Muscle of arm (tissue), 12 donors: ENCODE results near the gene OR2A5. TPM values are rescaled to one million over a fixed set of nuclear protein-coding genes. Genes with fewer than 3 reads are reported as not detected.
"Not testable (repeated sequence)": the region's sequence is repeated elsewhere in the genome, so short reads cannot be mapped to it uniquely, and the experiment has no call there.

Source experiments
- DNase-seq: peaks from one replicate; pipeline ENCODE4 v3.0.0-alpha.2; 2013
- polyA plus RNA-seq, 12 donors: library from polyadenylated mRNA; unstranded; fragments of 120-200 nt; gene quantifications; one replicate each; pipeline ENCODE4 v1.2.1, GENCODE V29; 2013; ENCODE audit not compliant: insufficient read length in 12 of 12

OR2A5 gene
- polyA plus RNA-seq, 12 donors, result 0.25 to 0.38 TPM; not detected in 10

DNA sequence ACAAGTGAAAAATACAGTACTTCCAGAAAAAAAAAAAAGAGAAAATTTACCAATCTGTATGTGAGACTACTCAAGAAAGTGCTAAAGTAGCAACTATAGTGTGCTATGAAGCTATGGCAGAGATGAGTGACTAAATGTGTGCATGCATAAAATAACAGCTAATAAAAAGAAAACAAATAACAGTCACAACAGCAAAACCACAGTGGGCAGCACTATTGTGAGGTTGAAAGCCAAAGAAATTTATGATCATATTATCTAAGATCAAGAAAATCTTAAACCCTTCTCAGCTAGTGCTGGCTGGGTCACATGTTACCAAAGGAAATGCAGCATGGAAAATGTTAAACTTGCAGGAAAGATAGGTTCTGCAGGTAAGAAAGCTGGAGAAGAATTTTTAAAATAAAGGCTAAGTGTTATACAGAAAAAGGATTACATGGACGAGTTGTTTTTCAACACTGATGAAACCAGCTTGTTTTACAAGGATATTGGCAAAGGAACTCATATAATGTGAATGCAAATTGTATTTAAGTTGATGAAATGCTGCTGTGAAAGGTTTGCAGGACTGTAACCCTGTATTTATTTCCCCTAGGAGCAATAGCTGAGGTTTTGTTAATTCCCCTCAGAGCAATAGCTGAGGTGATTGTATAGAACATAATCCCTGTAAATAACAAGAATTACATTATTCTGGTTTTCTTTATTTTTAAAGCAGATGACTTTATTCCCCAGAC lies 15.6 kb upstream of the OR2A5 start:
- no peak for DNase-seq

DNA sequence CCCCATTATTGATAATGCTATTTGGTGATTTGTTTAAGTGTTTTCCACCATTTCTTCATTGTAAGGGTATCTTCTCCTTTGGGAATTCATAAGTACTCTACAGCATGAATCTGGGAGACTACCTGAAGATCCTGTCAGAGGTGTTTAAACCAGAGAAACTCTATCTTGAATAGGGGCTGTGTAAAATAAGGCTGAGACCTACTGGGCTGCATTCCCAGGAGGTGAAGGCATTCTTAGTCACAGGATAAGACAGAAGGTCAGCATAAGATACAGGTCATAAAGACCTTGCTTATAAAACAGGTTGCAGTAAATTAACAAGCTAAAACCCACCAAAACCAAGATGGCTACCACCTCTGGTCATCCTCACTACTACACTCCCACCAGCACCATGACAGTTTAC lies 13.4 kb upstream of the OR2A5 start:
- DNase-seq, result no peak

DNA sequence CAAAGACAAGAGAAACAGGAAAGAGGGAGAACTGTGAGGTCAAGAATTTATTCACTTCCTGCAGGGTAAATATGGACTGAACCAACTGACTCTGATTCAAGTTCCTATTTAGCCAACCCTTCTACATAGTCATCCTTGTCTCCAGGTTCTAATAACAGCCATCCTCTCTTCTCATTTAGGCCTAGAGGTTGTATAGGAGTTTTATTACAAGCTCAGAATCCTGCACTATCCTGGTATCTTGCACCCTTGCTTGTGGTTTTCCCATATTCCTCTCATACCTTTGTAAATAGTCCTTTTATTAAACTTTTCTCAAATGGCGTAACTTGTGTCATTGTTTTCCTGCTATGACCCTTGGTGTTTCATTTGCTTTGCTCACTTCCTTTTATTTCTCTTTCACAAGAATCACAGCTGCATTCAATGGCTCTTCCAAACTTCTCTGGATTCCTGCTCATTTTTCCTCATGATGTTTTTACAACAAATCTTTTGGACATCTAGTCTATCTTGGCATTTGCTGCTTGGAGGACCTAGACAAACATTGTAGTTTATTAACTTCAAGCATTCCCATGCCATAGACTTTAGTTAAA lies 12.4 kb upstream of the OR2A5 start:
- no peak for DNase-seq

DNA sequence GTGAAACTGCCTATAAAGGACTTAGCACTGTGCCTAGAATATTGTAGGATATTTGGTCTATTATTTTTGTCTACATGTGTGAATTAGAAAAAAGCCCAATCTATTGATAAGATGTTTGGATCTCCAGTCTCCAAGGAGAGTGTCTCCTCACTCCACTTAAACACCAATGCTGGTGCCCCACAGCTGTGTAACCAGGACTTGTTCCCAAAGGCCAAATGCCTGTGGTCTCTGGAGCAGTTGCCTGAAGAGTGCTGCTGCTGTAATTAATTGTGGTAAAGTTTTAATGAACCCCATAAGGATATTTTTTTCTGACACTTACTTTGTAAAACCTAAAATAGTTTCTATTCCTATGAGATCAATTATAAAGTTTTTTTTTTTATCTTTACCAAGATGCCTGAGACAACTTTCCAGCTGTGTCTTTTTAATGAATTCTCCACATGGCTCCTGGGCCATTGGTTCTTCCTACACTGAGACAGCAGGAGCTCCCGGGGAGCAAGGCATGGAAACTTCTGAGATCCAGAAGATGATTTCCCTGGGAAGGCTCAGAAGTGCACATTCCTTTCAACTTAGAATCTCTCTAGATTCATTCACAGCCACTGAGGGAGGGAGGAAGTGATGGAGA lies 11.2 kb upstream of the OR2A5 start:
- no peak for DNase-seq

DNA sequence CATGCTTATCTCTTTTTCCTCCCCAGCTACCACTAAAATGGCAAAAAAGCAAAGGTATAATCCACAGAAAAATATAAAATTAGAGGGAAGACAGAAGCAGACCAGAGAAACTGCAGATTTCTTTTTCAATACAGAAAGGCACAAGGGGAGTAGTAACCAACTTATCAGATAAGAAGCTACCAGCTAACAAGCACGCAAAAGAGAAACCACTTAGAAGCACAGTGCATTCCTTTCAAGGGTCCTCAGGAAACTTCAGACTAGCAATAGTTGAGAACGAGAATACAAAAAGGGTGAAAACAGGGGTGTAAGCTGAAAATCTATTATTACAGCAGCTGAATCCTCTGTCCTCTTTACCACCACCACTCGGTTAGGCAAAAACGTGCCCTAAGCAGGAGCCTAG lies 9.9 kb upstream of the OR2A5 start:
- DNase-seq, result no peak

DNA sequence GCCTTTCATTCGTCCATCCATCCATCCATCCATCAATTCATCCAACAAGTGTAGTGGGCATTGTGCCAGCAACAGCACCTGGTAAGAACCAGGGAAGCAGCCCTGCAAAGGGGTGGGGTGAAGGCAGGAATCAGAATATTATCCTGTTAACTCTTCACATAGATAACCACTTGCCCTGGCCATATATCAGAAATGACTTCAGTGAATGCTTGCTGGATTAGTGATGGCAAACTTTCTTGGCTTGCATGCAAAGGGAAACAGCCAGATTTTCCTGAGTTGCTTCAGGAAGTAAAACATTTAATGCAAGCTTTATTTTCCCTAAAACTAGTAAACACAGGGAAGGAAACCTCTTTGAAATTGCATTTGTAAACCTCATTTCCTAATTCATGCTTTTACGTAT lies 743 bp downstream of the OR2A5 start:
- DNase-seq, result no peak

DNA sequence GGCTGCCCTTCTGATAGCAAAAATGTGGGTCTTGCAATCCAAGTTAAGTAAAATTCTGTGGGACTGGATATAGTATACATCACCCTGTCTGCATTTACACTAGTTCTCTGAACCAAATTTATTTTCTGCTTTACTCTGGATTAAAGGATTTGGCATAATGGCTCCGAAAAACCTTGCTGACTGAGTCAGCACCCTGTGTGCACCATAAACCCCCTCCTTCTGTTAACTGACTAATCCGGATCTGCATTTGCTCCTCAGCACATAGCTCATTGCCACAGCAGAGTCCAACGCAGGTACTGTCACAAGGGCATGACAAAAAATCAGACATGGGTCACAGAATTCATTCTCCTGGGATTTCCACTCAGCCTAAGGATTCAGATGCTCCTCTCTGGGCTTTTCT lies 1.3 kb downstream of the OR2A5 start:
- no peak for DNase-seq

DNA sequence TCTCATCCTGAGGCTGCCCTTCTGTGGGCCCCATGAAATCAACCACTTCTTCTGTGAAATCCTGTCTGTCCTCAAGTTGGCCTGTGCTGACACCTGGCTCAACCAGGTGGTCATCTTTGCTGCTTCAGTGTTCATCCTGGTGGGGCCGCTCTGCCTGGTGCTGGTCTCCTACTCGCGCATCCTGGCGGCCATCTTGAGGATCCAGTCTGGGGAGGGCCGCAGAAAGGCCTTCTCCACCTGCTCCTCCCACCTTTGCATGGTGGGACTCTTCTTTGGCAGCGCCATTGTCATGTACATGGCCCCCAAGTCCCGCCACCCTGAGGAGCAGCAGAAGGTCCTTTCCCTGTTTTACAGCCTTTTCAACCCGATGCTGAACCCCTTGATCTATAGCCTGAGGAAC lies 2.1 kb downstream of the OR2A5 start:
- not testable (repeated sequence) for DNase-seq

DNA sequence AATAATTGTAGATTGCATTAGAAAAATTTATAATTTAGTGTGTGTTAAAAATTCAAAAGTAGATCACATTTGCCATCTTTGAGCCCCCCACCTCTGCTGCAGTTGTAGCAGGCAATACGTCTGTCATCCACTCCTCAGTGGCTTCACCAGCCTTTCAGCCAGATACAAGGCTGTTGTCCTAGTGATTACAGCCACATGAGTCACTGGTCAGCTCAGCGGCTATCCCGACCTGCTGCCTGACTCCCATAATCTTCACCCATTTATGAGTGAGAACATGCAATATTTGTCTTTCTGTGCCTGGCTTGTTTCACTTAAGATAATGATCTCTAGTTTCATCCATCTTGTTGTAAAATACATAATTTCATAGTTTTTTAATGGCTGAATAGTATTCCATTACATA lies 9.2 kb downstream of the OR2A5 start:
- no peak for DNase-seq

DNA sequence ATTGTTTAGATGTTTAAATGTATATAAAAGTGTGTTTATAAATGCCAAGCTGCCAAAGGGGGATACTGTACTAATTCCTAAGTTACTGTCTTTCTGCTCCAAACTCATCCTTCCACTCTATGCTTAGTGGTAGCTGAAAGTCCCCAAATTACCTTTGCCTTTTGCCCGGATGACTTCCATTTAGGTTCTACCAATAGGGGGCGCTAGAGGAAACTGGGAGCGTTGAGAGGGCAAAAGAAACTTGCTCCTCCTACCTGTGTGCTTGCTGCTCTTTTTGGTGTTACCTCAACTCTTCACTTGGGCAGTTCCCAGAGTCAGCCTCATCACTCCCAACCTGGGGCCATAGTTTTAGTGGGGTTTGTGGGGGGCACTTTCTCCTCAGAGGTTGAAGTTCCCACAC lies 15.0 kb downstream of the OR2A5 start:
- no peak for DNase-seq

DNA sequence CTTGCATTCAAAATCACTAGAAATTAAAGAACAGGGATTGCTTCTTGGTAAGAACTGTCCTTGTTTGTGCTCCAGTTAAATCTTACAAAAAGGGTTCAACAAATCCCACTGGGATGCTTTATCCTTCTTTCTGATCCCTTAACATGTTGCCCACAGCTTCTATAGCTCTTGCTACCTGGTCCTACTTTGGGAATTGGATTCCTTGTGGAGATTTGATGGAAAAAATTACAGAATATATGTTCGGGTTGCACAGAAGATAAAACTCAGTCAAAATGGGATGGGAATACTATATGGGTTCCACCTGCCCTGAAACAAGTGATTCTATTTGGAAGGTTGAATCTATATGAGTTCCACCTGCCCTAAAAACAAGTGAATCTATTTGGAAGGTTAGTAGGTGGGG lies 20.8 kb downstream of the OR2A5 start, which contains the start of gene OR2A25:
Gene OR2A25, plus strand, starts transcription at position 301 of the 400 bp plus-strand sequence. CDS start 4,409 bp downstream, outside the sequence.
- DNase-seq, result no peak

DNA sequence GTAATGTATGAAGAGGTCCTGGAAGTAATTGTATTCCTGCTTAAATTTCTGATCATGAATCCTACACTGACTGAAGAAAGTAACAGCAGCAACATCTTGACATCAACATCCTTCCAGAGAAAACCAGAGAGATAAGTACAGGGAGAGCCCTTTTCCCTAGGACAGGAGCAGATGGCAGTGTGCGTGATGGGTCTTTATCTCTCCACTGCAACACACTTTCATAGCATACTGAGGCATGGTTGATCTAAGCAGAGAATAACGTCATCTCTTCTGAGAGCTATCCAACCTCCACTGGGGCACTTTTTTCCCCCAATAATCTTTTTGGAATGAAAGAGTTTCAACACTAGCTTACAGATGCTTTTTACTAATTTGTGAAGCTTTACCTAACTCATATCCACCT lies 21.2 kb downstream of the OR2A5 start:
- no peak for DNase-seq

DNA sequence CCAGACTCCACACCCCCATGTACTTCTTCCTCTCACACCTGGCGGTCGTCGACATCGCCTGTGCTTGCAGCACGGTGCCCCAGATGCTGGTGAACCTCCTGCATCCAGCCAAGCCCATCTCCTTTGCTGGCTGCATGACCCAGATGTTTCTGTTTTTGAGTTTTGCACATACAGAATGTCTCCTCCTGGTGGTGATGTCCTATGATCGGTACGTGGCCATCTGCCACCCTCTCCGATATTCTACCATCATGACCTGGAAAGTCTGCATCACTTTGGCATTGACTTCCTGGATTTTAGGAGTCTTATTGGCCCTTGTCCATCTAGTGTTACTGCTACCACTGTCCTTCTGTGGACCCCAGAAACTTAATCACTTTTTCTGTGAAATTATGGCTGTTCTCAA lies 25.6 kb downstream of the OR2A5 start:
- DNase-seq, result no peak

DNA sequence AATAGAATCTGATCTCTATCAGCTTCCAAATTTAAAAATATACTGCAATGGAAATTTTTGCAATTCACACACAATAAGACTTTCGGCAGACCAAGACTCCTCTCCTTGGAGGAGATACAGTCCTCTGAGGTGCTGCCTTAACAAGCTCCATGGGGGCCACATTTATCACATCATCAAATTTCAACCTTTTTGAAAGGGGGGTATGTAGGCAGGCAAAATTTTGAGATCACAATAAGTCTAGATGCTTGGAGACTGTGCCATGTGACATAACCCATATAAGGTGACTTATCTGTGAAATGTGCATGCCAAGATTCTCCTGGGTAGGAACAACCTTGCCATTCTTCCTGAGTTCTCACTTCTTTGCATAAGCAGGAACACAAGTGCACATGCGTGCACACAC lies 37.2 kb downstream of the OR2A5 start, which contains the start of gene OR2A12:
Gene OR2A12, plus strand, starts transcription at position 301 of the 400 bp plus-strand sequence. CDS start 8,830 bp downstream, outside the sequence.
- no peak for DNase-seq

DNA sequence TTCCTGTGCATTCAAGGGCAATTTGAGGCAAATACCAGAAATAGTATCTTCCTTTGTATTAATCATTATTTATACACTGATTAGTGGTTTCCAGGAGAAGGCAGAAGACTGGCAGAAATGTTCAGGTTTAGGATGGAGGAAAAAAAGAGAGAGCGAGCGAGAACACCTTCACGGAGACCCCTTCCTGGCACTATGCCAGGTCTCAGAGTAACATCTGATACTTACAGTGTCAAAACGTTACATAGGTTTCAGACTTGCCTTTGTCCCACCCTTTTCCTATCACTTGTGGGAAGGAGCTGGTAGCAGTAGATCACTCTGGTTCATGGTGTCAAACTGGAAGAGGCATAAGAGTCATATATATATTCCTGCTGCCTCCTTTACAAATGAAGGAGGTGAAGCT lies 38.0 kb downstream of the OR2A5 start:
- no peak for DNase-seq

DNA sequence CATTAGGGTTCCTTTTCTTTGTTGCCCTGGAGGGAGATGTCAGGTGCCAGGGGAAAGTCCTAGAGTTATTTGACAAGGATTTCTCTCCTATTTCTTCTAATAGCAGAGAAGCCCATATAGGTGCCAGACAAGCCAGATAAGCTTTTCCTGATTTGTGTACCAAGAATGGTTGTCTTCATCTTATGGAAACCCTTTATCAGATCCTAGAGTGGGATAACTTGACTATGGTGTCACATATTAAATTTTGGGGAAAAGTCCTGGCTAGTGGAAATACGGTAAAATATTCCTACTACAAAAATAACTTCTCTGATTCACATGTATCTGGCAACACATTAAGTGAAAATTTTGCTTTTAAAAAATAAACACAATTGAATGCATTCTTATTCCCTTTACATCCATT lies 38.5 kb downstream of the OR2A5 start:
- DNase-seq, result no peak

DNA sequence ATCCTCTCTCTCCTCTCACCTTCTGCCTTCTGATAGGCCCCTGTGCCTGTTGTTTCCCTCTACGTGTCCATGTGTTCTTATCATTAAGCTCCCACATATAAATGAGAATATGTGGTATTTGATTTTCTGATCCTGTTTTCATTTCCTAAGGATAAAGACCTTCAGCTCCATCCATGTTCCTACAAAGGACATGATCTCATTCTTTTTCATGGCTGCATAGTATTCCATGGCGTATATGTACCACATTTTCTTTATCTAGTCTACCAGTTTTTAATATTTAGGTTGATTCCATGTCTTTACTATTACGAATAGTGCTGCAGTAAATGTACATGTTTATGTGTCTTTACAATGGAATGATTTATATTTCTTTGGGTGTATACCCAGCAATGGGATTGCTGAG lies 41.9 kb downstream of the OR2A5 start:
- DNase-seq, result no peak

DNA sequence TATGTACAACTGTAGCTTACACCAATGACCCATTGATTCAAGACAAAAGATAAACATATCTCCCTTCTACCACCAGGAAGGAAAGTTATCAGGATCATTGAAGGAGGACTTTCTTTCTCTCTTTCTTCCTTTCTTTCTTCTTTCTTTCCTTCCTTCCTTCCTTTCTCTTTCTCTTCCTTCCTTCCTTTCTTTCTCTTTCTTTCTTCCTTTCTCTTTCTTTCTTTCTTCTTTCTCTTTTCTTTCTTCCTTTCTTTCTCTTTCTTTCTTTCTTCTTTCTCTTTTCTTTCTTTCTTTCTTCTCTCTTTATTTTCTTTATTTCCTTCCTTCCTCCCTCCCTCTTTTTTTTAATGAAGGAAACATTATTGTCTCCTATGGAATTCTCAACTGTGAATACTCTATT lies 50.0 kb downstream of the OR2A5 start:
- DNase-seq, result no peak

DNA sequence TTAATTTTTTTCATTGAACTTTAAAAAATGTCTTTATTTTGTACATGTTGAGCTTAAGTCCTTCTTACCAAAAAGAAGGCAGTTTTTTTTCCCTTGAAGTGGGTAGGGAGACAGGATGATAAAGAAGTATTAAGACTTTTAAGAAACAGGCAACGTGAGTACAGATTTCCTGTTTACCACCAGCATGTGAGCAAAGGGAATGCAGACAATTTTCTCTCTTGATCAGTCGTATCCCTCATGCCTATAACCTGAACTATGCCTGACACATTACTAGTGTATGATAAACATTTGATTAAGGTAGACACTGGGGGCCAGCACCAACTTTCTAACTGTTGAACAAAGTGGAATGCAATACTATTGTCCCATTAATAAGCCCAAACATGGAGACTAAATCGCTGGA lies 51.9 kb downstream of the OR2A5 start:
- DNase-seq, result no peak

DNA sequence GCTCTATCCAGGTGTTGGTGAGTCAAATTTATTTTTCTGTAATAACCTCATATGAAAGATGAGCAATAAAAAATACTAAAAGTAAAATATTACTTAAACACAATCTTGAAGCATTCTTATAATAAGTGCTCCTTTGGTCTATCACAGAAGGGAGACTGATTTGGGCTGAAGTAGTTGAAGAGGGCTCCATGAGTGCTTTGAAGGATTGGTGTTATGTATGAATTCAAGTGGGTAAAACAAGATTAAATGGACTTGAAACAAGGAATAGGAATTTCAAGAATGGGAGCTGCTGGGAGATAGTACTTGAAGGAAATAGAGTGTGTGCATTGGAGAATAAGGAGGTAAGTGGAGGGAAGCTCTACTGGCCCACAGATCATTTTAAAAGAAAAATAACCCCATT lies 53.3 kb downstream of the OR2A5 start:
- no peak for DNase-seq

DNA sequence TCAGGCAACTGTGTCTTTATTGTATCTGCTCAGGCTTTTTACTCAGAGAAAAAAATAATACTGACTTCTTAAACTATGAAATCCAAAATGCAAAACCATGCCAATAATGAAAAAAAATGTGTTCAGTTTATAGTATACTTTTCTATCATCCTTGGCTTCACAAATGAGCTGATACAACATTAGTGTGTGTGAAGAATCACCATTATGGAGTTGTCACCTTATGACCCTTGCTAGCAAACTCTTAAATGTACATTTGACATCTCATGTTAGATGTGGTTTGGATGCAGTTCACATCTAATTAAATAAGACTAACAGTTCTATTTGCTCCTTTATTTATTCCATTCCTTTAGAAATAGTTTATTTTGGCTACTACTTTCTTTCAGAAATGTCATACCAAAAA lies 56.5 kb downstream of the OR2A5 start:
- DNase-seq, result no peak
